Measurements from ENCODE around the gene AATF. TPM values are rescaled to one million over a fixed set of nuclear protein-coding genes. Genes with fewer than 3 reads are reported as not detected.

The AATF gene
- total RNA-seq, 1 experiment from 2014 or later, result 61.0 TPM

- no peak for TF ChIP-seq FOXK1 (CRISPR knock-in tag; IDR thresholded peaks at IDR 0.05)
- no peak for TF ChIP-seq ETV6 (CRISPR knock-in tag; IDR thresholded peaks at IDR 0.05)
These were observed 16.9 kb upstream of the AATF start (continued) for GRCh38 chr17:36931697-36932382.

- Mint-ChIP-seq H3K4me1 (peaks cover 76% of the 10 kb centered on the region), H3K9me3 (no peaks in the 10 kb centered on the region), H3K36me3 (no peaks in the 10 kb centered on the region), H3K27me3 (ENCODE audit: low read depth) (peaks cover 98% of the 10 kb centered on the region), H3K4me3 (peak overlapping the region; percentile 61), H3K27ac (no peak overlapping the region)
- POLR2A ChIA-PET, result no interaction called here
- DNase-seq (ENCODE audit: low spot score) (no peak), ATAC-seq (no peak)
- CTCF ChIA-PET, result no interaction called here
- no peak for TF ChIP-seq FOXK1 (CRISPR knock-in tag; IDR thresholded peaks at IDR 0.05)
- no peak for TF ChIP-seq ZNF138 (CRISPR knock-in tag; conservative IDR thresholded peaks at IDR 0.05)
- TF ChIP-seq ELF4 (CRISPR knock-in tag; IDR thresholded peaks at IDR 0.05; ENCODE audit: low read depth), result no peak
- TF ChIP-seq ZNF671 (CRISPR knock-in tag; IDR thresholded peaks at IDR 0.05), result no peak
- no peak for TF ChIP-seq E2F4 (CRISPR knock-in tag; IDR thresholded peaks at IDR 0.05; ENCODE audit: borderline replicate concordance, low read depth)
- no peak for TF ChIP-seq USF2 (CRISPR knock-in tag; IDR thresholded peaks at IDR 0.05)
- TF ChIP-seq AFF4 (CRISPR knock-in tag; IDR thresholded peaks at IDR 0.05; ENCODE audit: borderline replicate concordance), result no peak
- TF ChIP-seq GTF2I (CRISPR knock-in tag; conservative IDR thresholded peaks at IDR 0.05), result no peak
- TF ChIP-seq ERG (CRISPR knock-in tag; IDR thresholded peaks at IDR 0.05), result no peak
- TF ChIP-seq NR2C2 (CRISPR knock-in tag; IDR thresholded peaks at IDR 0.05), result no peak
- TF ChIP-seq ATF6 (CRISPR knock-in tag; IDR thresholded peaks at IDR 0.05), result no peak
- no peak for TF ChIP-seq FOXJ3 (CRISPR knock-in tag; IDR thresholded peaks at IDR 0.05; ENCODE audit: borderline replicate concordance)
- TF ChIP-seq RORB (CRISPR knock-in tag; IDR thresholded peaks at IDR 0.05), result no peak
- no peak for TF ChIP-seq OVOL2 (CRISPR knock-in tag; IDR thresholded peaks at IDR 0.05; ENCODE audit: borderline replicate concordance)
- no peak for TF ChIP-seq ZMAT4 (CRISPR knock-in tag; IDR thresholded peaks at IDR 0.05)
These were observed 16.4 kb upstream of the AATF start for GRCh38 chr17:36932383-36932693.

All from WTC11 (cell line).